Measurements from ENCODE around the gene ESAM.

DNA sequence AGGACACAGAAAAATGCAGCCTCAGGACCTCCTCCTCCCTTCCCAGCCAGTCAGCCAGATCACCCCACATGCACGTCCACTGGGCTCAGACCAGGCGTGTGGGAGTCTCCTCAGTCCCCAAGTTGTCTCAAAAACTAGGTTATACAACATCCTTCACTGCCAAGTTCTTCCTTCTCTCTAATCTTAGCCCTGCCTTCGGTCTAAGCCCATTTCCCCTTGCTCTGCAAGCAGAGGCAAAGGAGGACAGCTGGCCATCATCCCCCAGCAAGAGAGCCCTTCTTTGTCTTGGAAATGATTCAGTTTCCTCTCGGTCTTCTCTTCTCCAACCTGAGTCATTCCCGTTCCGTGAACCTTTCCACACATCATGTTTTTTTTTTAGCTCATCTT, 36.4 kb downstream of the ESAM start:
- TF ChIP-seq, protein P1, sequence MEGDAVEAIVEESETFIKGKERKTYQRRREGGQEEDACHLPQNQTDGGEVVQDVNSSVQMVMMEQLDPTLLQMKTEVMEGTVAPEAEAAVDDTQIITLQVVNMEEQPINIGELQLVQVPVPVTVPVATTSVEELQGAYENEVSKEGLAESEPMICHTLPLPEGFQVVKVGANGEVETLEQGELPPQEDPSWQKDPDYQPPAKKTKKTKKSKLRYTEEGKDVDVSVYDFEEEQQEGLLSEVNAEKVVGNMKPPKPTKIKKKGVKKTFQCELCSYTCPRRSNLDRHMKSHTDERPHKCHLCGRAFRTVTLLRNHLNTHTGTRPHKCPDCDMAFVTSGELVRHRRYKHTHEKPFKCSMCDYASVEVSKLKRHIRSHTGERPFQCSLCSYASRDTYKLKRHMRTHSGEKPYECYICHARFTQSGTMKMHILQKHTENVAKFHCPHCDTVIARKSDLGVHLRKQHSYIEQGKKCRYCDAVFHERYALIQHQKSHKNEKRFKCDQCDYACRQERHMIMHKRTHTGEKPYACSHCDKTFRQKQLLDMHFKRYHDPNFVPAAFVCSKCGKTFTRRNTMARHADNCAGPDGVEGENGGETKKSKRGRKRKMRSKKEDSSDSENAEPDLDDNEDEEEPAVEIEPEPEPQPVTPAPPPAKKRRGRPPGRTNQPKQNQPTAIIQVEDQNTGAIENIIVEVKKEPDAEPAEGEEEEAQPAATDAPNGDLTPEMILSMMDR (IDR thresholded peaks at IDR 0.05; ENCODE audit: low read depth, low read length, missing input control): no peak
- TF ChIP-seq, protein P2, sequence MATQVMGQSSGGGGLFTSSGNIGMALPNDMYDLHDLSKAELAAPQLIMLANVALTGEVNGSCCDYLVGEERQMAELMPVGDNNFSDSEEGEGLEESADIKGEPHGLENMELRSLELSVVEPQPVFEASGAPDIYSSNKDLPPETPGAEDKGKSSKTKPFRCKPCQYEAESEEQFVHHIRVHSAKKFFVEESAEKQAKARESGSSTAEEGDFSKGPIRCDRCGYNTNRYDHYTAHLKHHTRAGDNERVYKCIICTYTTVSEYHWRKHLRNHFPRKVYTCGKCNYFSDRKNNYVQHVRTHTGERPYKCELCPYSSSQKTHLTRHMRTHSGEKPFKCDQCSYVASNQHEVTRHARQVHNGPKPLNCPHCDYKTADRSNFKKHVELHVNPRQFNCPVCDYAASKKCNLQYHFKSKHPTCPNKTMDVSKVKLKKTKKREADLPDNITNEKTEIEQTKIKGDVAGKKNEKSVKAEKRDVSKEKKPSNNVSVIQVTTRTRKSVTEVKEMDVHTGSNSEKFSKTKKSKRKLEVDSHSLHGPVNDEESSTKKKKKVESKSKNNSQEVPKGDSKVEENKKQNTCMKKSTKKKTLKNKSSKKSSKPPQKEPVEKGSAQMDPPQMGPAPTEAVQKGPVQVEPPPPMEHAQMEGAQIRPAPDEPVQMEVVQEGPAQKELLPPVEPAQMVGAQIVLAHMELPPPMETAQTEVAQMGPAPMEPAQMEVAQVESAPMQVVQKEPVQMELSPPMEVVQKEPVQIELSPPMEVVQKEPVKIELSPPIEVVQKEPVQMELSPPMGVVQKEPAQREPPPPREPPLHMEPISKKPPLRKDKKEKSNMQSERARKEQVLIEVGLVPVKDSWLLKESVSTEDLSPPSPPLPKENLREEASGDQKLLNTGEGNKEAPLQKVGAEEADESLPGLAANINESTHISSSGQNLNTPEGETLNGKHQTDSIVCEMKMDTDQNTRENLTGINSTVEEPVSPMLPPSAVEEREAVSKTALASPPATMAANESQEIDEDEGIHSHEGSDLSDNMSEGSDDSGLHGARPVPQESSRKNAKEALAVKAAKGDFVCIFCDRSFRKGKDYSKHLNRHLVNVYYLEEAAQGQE (IDR thresholded peaks at IDR 0.05): no peak
- TF ChIP-seq EGR1 (IDR thresholded peaks at IDR 0.05; ENCODE audit: low read depth in 2 of 2): no peak

All from liver (tissue), 3 donors.